GM19035 (cell line): ENCODE data around the gene MSI2.

Experiments
- ATAC-seq: cut with Tn5 transposase; IDR thresholded peaks from one replicate; pipeline ENCODE4 v1.9.1; 2021; ENCODE audit not compliant: unreplicated experiment

Gene MSI2

GRCh38 chr17:57245786-57246185, 10.5 kb upstream of the MSI2 start:
- ATAC-seq, result no peak

GRCh38 chr17:57246257-57246656, 10.1 kb upstream of the MSI2 start:
- no peak for ATAC-seq

- no peak for ATAC-seq
Measured at GRCh38 chr17:57247261-57247660, 9.1 kb upstream of the MSI2 start.

- ATAC-seq, result no peak
Measured at GRCh38 chr17:57247913-57248312, 8.4 kb upstream of the MSI2 start.

GRCh38 chr17:57249520-57249919, 6.8 kb upstream of the MSI2 start:
- ATAC-seq, result no peak

GRCh38 chr17:57251211-57251787, 5.0 kb upstream of the MSI2 start:
- ATAC-seq, result no peak

GRCh38 chr17:57253362-57254065, 2.8 kb upstream of the MSI2 start:
- no peak for ATAC-seq

GRCh38 chr17:57255182-57255775, 1.0 kb upstream of the MSI2 start:
- no peak for ATAC-seq

- ATAC-seq, result peak; percentile 18
Measured at GRCh38 chr17:57256708-57257112, 387 bp downstream of the MSI2 start.

GRCh38 chr17:57257195-57257894, 1.0 kb downstream of the MSI2 start:
- no peak for ATAC-seq

GRCh38 chr17:57257895-57258851, 1.9 kb downstream of the MSI2 start:
- ATAC-seq, result no peak

GRCh38 chr17:57259306-57259705, 3.0 kb downstream of the MSI2 start:
- no peak for ATAC-seq

GRCh38 chr17:57259817-57260216, 3.5 kb downstream of the MSI2 start:
- no peak for ATAC-seq

GRCh38 chr17:57260325-57261083, 4.2 kb downstream of the MSI2 start:
- ATAC-seq, result no peak

GRCh38 chr17:57261084-57261461, 4.8 kb downstream of the MSI2 start:
- no peak for ATAC-seq

- ATAC-seq, result no peak
Measured at GRCh38 chr17:57262557-57262956, 6.2 kb downstream of the MSI2 start.

- ATAC-seq, result no peak
Measured at GRCh38 chr17:57264250-57264649, 7.9 kb downstream of the MSI2 start.

- ATAC-seq, result no peak
Measured at GRCh38 chr17:57264776-57265175, 8.5 kb downstream of the MSI2 start.

- no peak for ATAC-seq
Measured at GRCh38 chr17:57266902-57267311, 10.6 kb downstream of the MSI2 start.

GRCh38 chr17:57268181-57268580, 11.9 kb downstream of the MSI2 start:
- no peak for ATAC-seq
